K562 (cell line): ENCODE data around the gene ZFR2. TPM values are rescaled to one million over a fixed set of nuclear protein-coding genes. Genes with fewer than 3 reads are reported as not detected.

ENCODE experiments used
- NCOR1 ChIP-seq: fragments of 450-650 bp; IDR thresholded peaks from 2 replicates; pipeline ENCODE4 v1.6.1; 2016; ENCODE audit warnings: mild to moderate bottlenecking, moderate library complexity
- RUNX1 ChIP-seq: sonication (generic); IDR thresholded peaks from 2 replicates; pipeline ENCODE4 v1.6.1; 2016; ENCODE audit warnings: antibody characterized with exemption, low read depth
- SAFB ChIP-seq: fragments of 200-400 bp; formaldehyde crosslinking; IDR thresholded peaks from 2 replicates; pipeline ENCODE4 v1.6.1; 2017; ENCODE audit warnings: low read depth, low read length, borderline replicate concordance
- ZNF668 ChIP-seq: fragments of 250-450 bp; sonication (Bioruptor Pico); IDR thresholded peaks from 2 replicates; pipeline ENCODE4 v1.8.0; 2022; ENCODE audit warnings: mild to moderate bottlenecking, inconsistent platforms
- ZNF695 ChIP-seq: fragments of 450-650 bp; formaldehyde crosslinking; IDR thresholded peaks from 2 replicates; pipeline ENCODE4 v1.4.0; 2020; ENCODE audit warnings: mild to moderate bottlenecking, moderate library complexity
- polyA plus RNA-seq, 8 experiments: library from polyadenylated mRNA; depleted of rRNA in 4 of 8; stranded (reverse) in 5 of 8; unstranded in 3 of 8; fragments of >200 nt; fragmentation: Nextera tagmentation in 2 of 8; fragmentation: Illumina TruSeq in 1 of 8; extraction: Ambion mirVana in 2 of 8; extraction: Trizol in 1 of 8; gene quantifications; 2 replicates each; pipeline versions ENCODE4 v1.2.1 to v1.2.3, GENCODE V29; 2011 to 2014; ENCODE audit warnings: inconsistent platforms in 1 of 8, missing spikeins in 1 of 8
- total RNA-seq, 7 experiments: library from RNA; depleted of rRNA in 6 of 7; stranded (reverse); fragments of >200 nt in 6 of 7; fragmentation: Illumina TruSeq in 2 of 7; extraction: Trizol in 2 of 7; gene quantifications; 2 replicates each; pipeline versions ENCODE4 v1.2.1 to v1.2.3, GENCODE V29; 2011 to 2021; ENCODE audit warnings: low replicate concordance in 1 of 7
- TF ChIP-seq, protein P1 (sequence below): sonication (generic); formaldehyde crosslinking; IDR thresholded peaks from 2 replicates; pipeline ENCODE4 v1.8.0; 2023; ENCODE audit warnings: mild to moderate bottlenecking, missing genetic modification reagents
- TF ChIP-seq, protein P2 (sequence below): fragments of 450-650 bp; IDR thresholded peaks from 2 replicates; pipeline ENCODE4 v1.6.1; 2016; ENCODE audit warnings: missing biosample characterization, missing genetic modification characterization
- TF ChIP-seq, protein P3 (sequence below): fragments of 250-450 bp; sonication (Bioruptor Pico); IDR thresholded peaks from 2 replicates; pipeline ENCODE4 v1.5.0; 2020; ENCODE audit warnings: mild to moderate bottlenecking, borderline replicate concordance
- TF ChIP-seq, protein P4 (sequence below): fragments of 450-650 bp; IDR thresholded peaks from 2 replicates; pipeline ENCODE4 v1.6.1; 2018; ENCODE audit not compliant: partially characterized antibody
- TF ChIP-seq, protein P5 (sequence below): fragments of 150-350 bp; IDR thresholded peaks from 2 replicates; pipeline ENCODE4 v1.6.1; 2014; ENCODE audit warnings: low read depth, mild to moderate bottlenecking, low read length, borderline replicate concordance

ZFR2 gene
- total and polyA plus RNA-seq, 9 of the 15 experiments (the other 6 are each of a cell fraction or from before 2014, with no cell fraction given): 0.03 to 0.59 (median 0.07) TPM; not detected in 6

DNA sequence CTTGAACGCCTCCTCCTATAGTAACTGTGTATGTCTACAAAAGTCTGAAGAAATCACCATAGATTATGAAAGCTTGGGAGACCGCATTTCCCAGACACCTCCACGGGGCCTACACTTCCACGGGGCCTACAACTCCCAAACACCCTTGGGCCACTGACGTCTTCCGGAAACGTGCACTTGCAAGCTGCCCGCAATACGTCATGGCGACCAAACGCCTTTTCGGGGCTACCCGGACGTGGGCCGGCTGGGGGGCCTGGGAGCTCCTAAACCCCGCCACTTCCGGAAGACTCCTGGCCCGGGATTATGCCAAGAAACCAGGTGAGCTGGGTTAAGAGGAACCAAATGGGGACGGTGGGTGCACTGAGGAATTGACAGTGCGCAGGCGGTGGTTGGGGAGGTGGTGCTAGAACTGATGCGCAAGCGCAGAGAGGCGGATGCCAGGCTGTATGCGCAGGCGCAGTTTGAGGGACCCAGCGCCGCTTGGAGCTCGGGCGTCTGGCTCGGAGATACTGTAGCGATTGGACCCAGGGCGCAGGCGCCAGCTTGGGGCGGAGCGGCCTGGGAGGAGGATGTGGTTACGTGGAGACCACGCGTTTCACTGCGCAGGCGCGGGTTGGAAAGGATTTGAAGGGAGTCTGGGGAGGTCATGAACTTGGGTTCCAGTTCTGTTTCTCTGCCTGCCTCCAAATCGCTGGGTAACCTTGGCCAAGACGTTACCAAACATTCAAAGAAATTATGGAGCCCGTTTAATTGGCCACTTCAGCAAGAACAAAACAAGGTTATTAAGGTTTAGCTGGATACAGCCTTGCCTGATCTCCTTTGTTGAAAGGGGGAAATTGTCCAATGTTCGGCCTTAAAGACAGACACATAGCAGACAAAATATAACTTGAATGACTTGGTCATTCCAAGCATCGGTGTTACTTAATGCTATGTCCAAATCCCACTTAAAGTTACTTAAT is 106.1 kb downstream of the ZFR2 start, which contains the start of gene MRPL54 (continued):
- TF ChIP-seq, protein P1, sequence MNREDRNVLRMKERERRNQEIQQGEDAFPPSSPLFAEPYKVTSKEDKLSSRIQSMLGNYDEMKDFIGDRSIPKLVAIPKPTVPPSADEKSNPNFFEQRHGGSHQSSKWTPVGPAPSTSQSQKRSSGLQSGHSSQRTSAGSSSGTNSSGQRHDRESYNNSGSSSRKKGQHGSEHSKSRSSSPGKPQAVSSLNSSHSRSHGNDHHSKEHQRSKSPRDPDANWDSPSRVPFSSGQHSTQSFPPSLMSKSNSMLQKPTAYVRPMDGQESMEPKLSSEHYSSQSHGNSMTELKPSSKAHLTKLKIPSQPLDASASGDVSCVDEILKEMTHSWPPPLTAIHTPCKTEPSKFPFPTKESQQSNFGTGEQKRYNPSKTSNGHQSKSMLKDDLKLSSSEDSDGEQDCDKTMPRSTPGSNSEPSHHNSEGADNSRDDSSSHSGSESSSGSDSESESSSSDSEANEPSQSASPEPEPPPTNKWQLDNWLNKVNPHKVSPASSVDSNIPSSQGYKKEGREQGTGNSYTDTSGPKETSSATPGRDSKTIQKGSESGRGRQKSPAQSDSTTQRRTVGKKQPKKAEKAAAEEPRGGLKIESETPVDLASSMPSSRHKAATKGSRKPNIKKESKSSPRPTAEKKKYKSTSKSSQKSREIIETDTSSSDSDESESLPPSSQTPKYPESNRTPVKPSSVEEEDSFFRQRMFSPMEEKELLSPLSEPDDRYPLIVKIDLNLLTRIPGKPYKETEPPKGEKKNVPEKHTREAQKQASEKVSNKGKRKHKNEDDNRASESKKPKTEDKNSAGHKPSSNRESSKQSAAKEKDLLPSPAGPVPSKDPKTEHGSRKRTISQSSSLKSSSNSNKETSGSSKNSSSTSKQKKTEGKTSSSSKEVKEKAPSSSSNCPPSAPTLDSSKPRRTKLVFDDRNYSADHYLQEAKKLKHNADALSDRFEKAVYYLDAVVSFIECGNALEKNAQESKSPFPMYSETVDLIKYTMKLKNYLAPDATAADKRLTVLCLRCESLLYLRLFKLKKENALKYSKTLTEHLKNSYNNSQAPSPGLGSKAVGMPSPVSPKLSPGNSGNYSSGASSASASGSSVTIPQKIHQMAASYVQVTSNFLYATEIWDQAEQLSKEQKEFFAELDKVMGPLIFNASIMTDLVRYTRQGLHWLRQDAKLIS (CRISPR knock-in tag): no peak
- TF ChIP-seq RUNX1 (0 out of 2 replicates have a peak, but pooled peaks have one; percentile 10), SAFB (no peak), NCOR1 (no peak), ZNF695 (CRISPR knock-in tag) (no peak), ZNF668 (CRISPR knock-in tag) (no peak)
- TF ChIP-seq, protein P2, sequence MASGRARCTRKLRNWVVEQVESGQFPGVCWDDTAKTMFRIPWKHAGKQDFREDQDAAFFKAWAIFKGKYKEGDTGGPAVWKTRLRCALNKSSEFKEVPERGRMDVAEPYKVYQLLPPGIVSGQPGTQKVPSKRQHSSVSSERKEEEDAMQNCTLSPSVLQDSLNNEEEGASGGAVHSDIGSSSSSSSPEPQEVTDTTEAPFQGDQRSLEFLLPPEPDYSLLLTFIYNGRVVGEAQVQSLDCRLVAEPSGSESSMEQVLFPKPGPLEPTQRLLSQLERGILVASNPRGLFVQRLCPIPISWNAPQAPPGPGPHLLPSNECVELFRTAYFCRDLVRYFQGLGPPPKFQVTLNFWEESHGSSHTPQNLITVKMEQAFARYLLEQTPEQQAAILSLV (tag): no peak
- TF ChIP-seq, protein P3, sequence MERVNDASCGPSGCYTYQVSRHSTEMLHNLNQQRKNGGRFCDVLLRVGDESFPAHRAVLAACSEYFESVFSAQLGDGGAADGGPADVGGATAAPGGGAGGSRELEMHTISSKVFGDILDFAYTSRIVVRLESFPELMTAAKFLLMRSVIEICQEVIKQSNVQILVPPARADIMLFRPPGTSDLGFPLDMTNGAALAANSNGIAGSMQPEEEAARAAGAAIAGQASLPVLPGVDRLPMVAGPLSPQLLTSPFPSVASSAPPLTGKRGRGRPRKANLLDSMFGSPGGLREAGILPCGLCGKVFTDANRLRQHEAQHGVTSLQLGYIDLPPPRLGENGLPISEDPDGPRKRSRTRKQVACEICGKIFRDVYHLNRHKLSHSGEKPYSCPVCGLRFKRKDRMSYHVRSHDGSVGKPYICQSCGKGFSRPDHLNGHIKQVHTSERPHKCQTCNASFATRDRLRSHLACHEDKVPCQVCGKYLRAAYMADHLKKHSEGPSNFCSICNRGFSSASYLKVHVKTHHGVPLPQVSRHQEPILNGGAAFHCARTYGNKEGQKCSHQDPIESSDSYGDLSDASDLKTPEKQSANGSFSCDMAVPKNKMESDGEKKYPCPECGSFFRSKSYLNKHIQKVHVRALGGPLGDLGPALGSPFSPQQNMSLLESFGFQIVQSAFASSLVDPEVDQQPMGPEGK (CRISPR knock-in tag): no peak
- TF ChIP-seq, protein P4, sequence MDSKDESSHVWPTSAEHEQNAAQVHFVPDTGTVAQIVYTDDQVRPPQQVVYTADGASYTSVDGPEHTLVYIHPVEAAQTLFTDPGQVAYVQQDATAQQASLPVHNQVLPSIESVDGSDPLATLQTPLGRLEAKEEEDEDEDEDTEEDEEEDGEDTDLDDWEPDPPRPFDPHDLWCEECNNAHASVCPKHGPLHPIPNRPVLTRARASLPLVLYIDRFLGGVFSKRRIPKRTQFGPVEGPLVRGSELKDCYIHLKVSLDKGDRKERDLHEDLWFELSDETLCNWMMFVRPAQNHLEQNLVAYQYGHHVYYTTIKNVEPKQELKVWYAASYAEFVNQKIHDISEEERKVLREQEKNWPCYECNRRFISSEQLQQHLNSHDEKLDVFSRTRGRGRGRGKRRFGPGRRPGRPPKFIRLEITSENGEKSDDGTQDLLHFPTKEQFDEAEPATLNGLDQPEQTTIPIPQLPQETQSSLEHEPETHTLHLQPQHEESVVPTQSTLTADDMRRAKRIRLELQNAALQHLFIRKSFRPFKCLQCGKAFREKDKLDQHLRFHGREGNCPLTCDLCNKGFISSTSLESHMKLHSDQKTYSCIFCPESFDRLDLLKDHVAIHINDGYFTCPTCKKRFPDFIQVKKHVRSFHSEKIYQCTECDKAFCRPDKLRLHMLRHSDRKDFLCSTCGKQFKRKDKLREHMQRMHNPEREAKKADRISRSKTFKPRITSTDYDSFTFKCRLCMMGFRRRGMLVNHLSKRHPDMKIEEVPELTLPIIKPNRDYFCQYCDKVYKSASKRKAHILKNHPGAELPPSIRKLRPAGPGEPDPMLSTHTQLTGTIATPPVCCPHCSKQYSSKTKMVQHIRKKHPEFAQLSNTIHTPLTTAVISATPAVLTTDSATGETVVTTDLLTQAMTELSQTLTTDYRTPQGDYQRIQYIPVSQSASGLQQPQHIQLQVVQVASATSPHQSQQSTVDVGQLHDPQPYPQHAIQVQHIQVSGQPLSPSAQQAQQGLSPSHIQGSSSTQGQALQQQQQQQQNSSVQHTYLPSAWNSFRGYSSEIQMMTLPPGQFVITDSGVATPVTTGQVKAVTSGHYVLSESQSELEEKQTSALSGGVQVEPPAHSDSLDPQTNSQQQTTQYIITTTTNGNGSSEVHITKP: peak; percentile 33
- TF ChIP-seq, protein P5, sequence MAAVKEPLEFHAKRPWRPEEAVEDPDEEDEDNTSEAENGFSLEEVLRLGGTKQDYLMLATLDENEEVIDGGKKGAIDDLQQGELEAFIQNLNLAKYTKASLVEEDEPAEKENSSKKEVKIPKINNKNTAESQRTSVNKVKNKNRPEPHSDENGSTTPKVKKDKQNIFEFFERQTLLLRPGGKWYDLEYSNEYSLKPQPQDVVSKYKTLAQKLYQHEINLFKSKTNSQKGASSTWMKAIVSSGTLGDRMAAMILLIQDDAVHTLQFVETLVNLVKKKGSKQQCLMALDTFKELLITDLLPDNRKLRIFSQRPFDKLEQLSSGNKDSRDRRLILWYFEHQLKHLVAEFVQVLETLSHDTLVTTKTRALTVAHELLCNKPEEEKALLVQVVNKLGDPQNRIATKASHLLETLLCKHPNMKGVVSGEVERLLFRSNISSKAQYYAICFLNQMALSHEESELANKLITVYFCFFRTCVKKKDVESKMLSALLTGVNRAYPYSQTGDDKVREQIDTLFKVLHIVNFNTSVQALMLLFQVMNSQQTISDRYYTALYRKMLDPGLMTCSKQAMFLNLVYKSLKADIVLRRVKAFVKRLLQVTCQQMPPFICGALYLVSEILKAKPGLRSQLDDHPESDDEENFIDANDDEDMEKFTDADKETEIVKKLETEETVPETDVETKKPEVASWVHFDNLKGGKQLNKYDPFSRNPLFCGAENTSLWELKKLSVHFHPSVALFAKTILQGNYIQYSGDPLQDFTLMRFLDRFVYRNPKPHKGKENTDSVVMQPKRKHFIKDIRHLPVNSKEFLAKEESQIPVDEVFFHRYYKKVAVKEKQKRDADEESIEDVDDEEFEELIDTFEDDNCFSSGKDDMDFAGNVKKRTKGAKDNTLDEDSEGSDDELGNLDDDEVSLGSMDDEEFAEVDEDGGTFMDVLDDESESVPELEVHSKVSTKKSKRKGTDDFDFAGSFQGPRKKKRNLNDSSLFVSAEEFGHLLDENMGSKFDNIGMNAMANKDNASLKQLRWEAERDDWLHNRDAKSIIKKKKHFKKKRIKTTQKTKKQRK: no peak
